ENCODE data around the gene CNTN2.

CNTN2 gene

DNA sequence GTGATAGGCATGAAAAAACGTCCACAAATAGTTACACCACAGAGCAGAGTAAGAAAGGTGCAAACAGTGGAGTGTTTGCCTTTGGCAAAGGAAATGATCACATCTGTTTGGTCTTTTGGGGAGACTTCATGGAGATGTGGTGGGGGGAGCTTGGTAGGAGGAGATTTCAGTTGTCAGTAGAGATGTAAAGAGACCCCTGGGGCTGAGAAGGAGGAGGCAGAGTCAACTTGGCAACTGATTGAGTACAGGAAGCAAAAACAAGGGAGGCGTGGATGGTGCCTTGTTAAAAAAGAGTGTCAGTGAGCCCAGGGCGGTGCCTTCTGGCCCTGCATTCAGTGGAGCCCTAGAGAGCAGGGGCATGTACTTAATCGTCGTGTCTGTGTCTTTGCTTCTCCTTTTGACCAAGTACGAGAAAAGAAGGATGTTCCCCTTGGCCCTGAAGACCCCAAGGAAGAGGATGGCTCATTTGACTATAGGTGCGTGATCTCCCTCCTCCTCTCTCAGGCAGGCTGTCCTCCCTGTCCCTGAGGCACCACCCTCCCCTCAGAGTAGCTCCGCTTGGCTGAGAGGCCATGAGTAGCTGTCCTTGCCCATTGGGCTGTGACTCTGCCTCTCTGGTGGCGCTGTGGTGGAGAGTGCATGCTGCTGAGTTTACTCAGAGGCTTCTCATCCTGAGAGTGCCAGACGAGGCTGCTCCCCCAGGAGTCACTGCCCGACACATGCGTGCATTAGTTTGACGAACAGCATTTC, 30.4 kb upstream of the CNTN2 start:
- TF ChIP-seq, protein P1, sequence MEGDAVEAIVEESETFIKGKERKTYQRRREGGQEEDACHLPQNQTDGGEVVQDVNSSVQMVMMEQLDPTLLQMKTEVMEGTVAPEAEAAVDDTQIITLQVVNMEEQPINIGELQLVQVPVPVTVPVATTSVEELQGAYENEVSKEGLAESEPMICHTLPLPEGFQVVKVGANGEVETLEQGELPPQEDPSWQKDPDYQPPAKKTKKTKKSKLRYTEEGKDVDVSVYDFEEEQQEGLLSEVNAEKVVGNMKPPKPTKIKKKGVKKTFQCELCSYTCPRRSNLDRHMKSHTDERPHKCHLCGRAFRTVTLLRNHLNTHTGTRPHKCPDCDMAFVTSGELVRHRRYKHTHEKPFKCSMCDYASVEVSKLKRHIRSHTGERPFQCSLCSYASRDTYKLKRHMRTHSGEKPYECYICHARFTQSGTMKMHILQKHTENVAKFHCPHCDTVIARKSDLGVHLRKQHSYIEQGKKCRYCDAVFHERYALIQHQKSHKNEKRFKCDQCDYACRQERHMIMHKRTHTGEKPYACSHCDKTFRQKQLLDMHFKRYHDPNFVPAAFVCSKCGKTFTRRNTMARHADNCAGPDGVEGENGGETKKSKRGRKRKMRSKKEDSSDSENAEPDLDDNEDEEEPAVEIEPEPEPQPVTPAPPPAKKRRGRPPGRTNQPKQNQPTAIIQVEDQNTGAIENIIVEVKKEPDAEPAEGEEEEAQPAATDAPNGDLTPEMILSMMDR (IDR thresholded peaks at IDR 0.05; ENCODE audit: unreplicated experiment in 3 of 3), result no peak
- Mint-ChIP-seq H3K9me3 (no peaks in the 10 kb centered on the region), H3K4me3 (no peak overlapping the region), H3K27me3 (ENCODE audit: low read depth) (peaks cover 24% of the 10 kb centered on the region), H3K36me3 (ENCODE audit: low read depth) (no peaks in the 10 kb centered on the region), H3K27ac (peak overlapping the region in 1 of 3 experiments; percentile 31), H3K4me1 (peaks cover 36% of the 10 kb centered on the region)

GRCh38 chr1:205013683-205014367, 29.2 kb upstream of the CNTN2 start:
- Mint-ChIP-seq H3K27ac (peak overlapping the region; percentile 16 to 49 (median 38)), H3K27me3 (ENCODE audit: low read depth) (peaks cover 24% of the 10 kb centered on the region), H3K9me3 (no peaks in the 10 kb centered on the region), H3K4me3 (peak overlapping the region in 1 of 3 experiments; percentile 26), H3K36me3 (ENCODE audit: low read depth) (no peaks in the 10 kb centered on the region), H3K4me1 (peaks cover 36% of the 10 kb centered on the region)
- TF ChIP-seq, protein P1 (IDR thresholded peaks at IDR 0.05; ENCODE audit: unreplicated experiment in 3 of 3), result no peak

- TF ChIP-seq, protein P1 (IDR thresholded peaks at IDR 0.05; ENCODE audit: unreplicated experiment in 3 of 3), result no peak
- H3K4me1 Mint-ChIP-seq, result peaks cover 36% of the 10 kb centered on the region
- H3K27me3 Mint-ChIP-seq (ENCODE audit: low read depth), result peaks cover 28% of the 10 kb centered on the region
- H3K27ac Mint-ChIP-seq, result peak overlapping the region in 2 of 3 experiments; percentile 38 to 60
- no peak overlapping the region for H3K4me3 Mint-ChIP-seq
- H3K36me3 Mint-ChIP-seq (ENCODE audit: low read depth), result no peaks in the 10 kb centered on the region
- no peaks in the 10 kb centered on the region for H3K9me3 Mint-ChIP-seq
Measured at GRCh38 chr1:205014783-205015182, 28.2 kb upstream of the CNTN2 start.

GRCh38 chr1:205015241-205015640, 27.8 kb upstream of the CNTN2 start:
- H3K36me3 Mint-ChIP-seq (ENCODE audit: low read depth), result no peaks in the 10 kb centered on the region
- H3K4me3 Mint-ChIP-seq, result no peak overlapping the region
- H3K9me3 Mint-ChIP-seq, result no peaks in the 10 kb centered on the region
- TF ChIP-seq, protein P1 (IDR thresholded peaks at IDR 0.05; ENCODE audit: unreplicated experiment in 3 of 3), result no peak
- peak overlapping the region in 1 of 3 experiments; percentile 38 for H3K27ac Mint-ChIP-seq
- peaks cover 26% of the 10 kb centered on the region for H3K27me3 Mint-ChIP-seq (ENCODE audit: low read depth)
- H3K4me1 Mint-ChIP-seq, result peaks cover 36% of the 10 kb centered on the region

DNA sequence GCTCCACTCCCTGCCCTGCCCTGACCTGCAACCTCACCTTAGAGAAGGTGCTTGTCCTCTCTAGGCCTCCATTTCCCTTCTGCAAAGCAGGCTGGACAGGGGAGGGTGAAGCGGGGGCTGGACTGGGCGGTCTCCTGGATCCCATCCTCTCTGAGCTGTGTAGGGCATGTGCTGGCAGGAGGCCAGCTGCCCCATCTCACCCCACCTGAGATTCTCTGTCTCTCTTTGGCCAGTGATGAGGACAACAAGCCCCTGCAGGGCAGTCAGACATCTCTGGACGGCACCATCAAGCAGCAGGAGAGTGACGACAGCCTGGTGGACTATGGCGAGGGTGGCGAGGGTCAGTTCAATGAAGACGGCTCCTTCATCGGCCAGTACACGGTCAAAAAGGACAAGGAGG, 26.9 kb upstream of the CNTN2 start:
- no peaks in the 10 kb centered on the region for H3K9me3 Mint-ChIP-seq
- H3K4me1 Mint-ChIP-seq, result peaks cover 36% of the 10 kb centered on the region
- TF ChIP-seq, protein P1 (IDR thresholded peaks at IDR 0.05; ENCODE audit: unreplicated experiment in 3 of 3), result no peak
- no peaks in the 10 kb centered on the region for H3K36me3 Mint-ChIP-seq (ENCODE audit: low read depth)
- peaks cover 29% of the 10 kb centered on the region for H3K27me3 Mint-ChIP-seq (ENCODE audit: low read depth)
- H3K27ac Mint-ChIP-seq, result no peak overlapping the region
- no peak overlapping the region for H3K4me3 Mint-ChIP-seq
